CD4-positive, alpha-beta memory T cell (primary cell): ENCODE results near the gene PPP1R7. TPM values are rescaled to one million over a fixed set of nuclear protein-coding genes. Genes with fewer than 3 reads are reported as not detected.

Experiments
- CTCF ChIA-PET: fragments of 350-600 bp; sonication (Branson Sonifier 250); formaldehyde crosslinking; loops from one replicate; lab custom pipeline; 2021; ENCODE audit warnings: inconsistent platforms; ENCODE audit not compliant: partially characterized antibody; lab: Charles Lee
- POLR2A ChIA-PET: fragments of 350-600 bp; sonication (Branson Sonifier 250); formaldehyde crosslinking; loops from one replicate; lab custom pipeline; 2021; ENCODE audit not compliant: partially characterized antibody; lab: Charles Lee
- DNase-seq, 5 donors: peaks; one replicate each; pipeline versions ENCODE4 v3.0.0 to v3.0.0-alpha.2; 2020 to 2022; ENCODE audit warnings: mixed read lengths in 1 of 5
- H3K27ac ChIP-seq: one replicate; pipeline ENCODE4 v1.7.0; 2013; ENCODE audit warnings: low read depth, low read length
- H3K27me3 ChIP-seq: 2 replicates; pipeline ENCODE4 v1.7.0; 2013; ENCODE audit warnings: mild to moderate bottlenecking, low read length, moderate library complexity; ENCODE audit not compliant: insufficient read depth
- H3K36me3 ChIP-seq: 2 replicates; pipeline ENCODE4 v1.7.0; 2013; ENCODE audit warnings: mild to moderate bottlenecking, low read length, moderate library complexity; ENCODE audit not compliant: insufficient read depth
- H3K4me1 ChIP-seq: 2 replicates; pipeline ENCODE4 v1.7.0; 2013; ENCODE audit warnings: mild to moderate bottlenecking, low read length, moderate library complexity; ENCODE audit not compliant: insufficient read depth
- H3K4me3 ChIP-seq, 2 donors: one replicate each; pipeline ENCODE4 v1.7.0; 2013; ENCODE audit warnings: low read length in 2 of 2, mild to moderate bottlenecking in 1 of 2
- H3K9me3 ChIP-seq, 2 donors: one replicate each; pipeline ENCODE4 v1.7.0; 2013; ENCODE audit warnings: low read length in 2 of 2, control low read depth in 1 of 2; ENCODE audit not compliant: control insufficient read depth in 1 of 2
- H3K27ac Mint-ChIP-seq, 7 donors: one replicate each; pipeline ENCODE4 v1.8.0; 2020 to 2021; ENCODE audit warnings: mixed read lengths in 7 of 7, mild to moderate bottlenecking in 6 of 7, inconsistent platforms in 3 of 7, moderate library complexity in 3 of 7
- H3K27me3 Mint-ChIP-seq, 2 donors: one replicate each; pipeline ENCODE4 v1.8.0; 2020 to 2021; ENCODE audit warnings: mixed read lengths in 2 of 2
- H3K36me3 Mint-ChIP-seq, 2 donors: one replicate each; pipeline ENCODE4 v1.8.0; 2020 to 2021; ENCODE audit warnings: mixed read lengths in 2 of 2, inconsistent platforms in 1 of 2, mild to moderate bottlenecking in 1 of 2
- H3K4me1 Mint-ChIP-seq, 4 donors: one replicate each; pipeline ENCODE4 v1.8.0; 2020 to 2021; ENCODE audit warnings: mixed read lengths in 4 of 4, mild to moderate bottlenecking in 1 of 4
- H3K4me3 Mint-ChIP-seq, 8 donors: one replicate each; pipeline ENCODE4 v1.8.0; 2020 to 2021; ENCODE audit warnings: mixed read lengths in 8 of 8, mild to moderate bottlenecking in 7 of 8, moderate library complexity in 6 of 8, inconsistent platforms in 3 of 8
- H3K9me3 Mint-ChIP-seq, 8 donors: one replicate each; pipeline ENCODE4 v1.8.0; 2020 to 2021; ENCODE audit warnings: mixed read lengths in 8 of 8, mild to moderate bottlenecking in 5 of 8, inconsistent platforms in 3 of 8, moderate library complexity in 1 of 8
- intact Hi-C: fragments of 100-400 bp; cut with micrococcal nuclease; formaldehyde crosslinking; loops from one replicate; pipeline ENCODE4 v1.15.1; 2023
- polyA plus RNA-seq, 2 donors: library from polyadenylated mRNA; unstranded; fragments of 300-500 nt; fragmentation: Illumina TruSeq; gene quantifications; one replicate each; pipeline ENCODE4 v1.2.3, GENCODE V29; 2021
- total RNA-seq, 2 experiments: library from RNA; stranded (reverse); gene quantifications; one replicate each; pipeline ENCODE4 v1.2.3, GENCODE V29; 2021

PPP1R7 gene
- total and polyA plus RNA-seq, 4 experiments from 2014 or later: 61.3 to 119 (median 91.6) TPM

GRCh38 chr2:241118737-241119505 is 31.3 kb upstream of the PPP1R7 start:
- H3K4me1 ChIP-seq: peaks cover 5% of the 10 kb centered on the region
- H3K9me3 ChIP-seq: no peaks in the 10 kb centered on the region
- Mint-ChIP-seq H3K27ac (no peak overlapping the region), H3K9me3 (no peaks in the 10 kb centered on the region), H3K4me1 (peaks cover 4 to 20% (median 8%) of the 10 kb centered on the region in 4 donors), H3K27me3 (no peaks in the 10 kb centered on the region), H3K36me3 (peaks cover 44 to 61% of the 10 kb centered on the region in 2 donors), H3K4me3 (no peak overlapping the region)
- no peak for DNase-seq
- CTCF ChIA-PET: no interaction called here
- no peaks in the 10 kb centered on the region for H3K27me3 ChIP-seq
- intact Hi-C loops: no loop called here
- no peak overlapping the region for H3K27ac ChIP-seq
- H3K36me3 ChIP-seq: peaks cover 10% of the 10 kb centered on the region
- H3K4me3 ChIP-seq: no peak overlapping the region
- POLR2A ChIA-PET: no interaction called here

GRCh38 chr2:241120440-241120839 is 29.8 kb upstream of the PPP1R7 start:
- no peak overlapping the region for H3K4me3 ChIP-seq
- Mint-ChIP-seq H3K36me3 (peaks cover 36 to 50% of the 10 kb centered on the region in 2 donors), H3K4me3 (no peak overlapping the region), H3K9me3 (no peaks in the 10 kb centered on the region), H3K27ac (no peak overlapping the region), H3K27me3 (no peaks in the 10 kb centered on the region), H3K4me1 (peaks cover 6 to 21% (median 13%) of the 10 kb centered on the region in 4 donors)
- H3K27ac ChIP-seq: no peak overlapping the region
- H3K27me3 ChIP-seq: no peaks in the 10 kb centered on the region
- intact Hi-C loops: no loop called here
- POLR2A ChIA-PET: interaction anchor here (0.6 kb wide), 1 partner anchor 18 kb away, joined by 3 read pairs; no protein-coding TSS in a partner anchor
- peaks cover 14% of the 10 kb centered on the region for H3K4me1 ChIP-seq
- CTCF ChIA-PET: no interaction called here
- H3K9me3 ChIP-seq: no peaks in the 10 kb centered on the region
- peaks cover 13% of the 10 kb centered on the region for H3K36me3 ChIP-seq
- DNase-seq: no peak

- no peak overlapping the region for H3K4me3 ChIP-seq
- no peaks in the 10 kb centered on the region for H3K27me3 Mint-ChIP-seq
- no peaks in the 10 kb centered on the region for H3K9me3 ChIP-seq
- no peaks in the 10 kb centered on the region for H3K9me3 Mint-ChIP-seq
- peaks cover 19% of the 10 kb centered on the region for H3K4me1 ChIP-seq
- H3K4me1 Mint-ChIP-seq: peaks cover 6 to 22% (median 16%) of the 10 kb centered on the region in 4 donors
- CTCF ChIA-PET: interaction anchor here (1.3 kb wide), 1 partner anchor 28 kb away, joined by 6 read pairs; the partner anchor contains the start of gene PASK
- H3K36me3 Mint-ChIP-seq: peaks cover 34 to 50% of the 10 kb centered on the region in 2 donors
- POLR2A ChIA-PET: interaction anchor here (0.6 to 1.3 kb wide), 3 partner anchors 8 to 19 kb away, joined by 3 to 5 read pairs (median 5); partner anchors contain the start of gene MTERF4
- H3K4me3 Mint-ChIP-seq: no peak overlapping the region
- no peak overlapping the region for H3K27ac ChIP-seq
- peaks cover 13% of the 10 kb centered on the region for H3K36me3 ChIP-seq
- no peaks in the 10 kb centered on the region for H3K27me3 ChIP-seq
- no peak for DNase-seq
- intact Hi-C loops: no loop called here
- H3K27ac Mint-ChIP-seq: peak overlapping the region in 3 of 7 donors; percentile 2 to 85 (median 18)
Observed at GRCh38 chr2:241121008-241121407, 29.3 kb upstream of the PPP1R7 start.

GRCh38 chr2:241122376-241123002 is 27.8 kb upstream of the PPP1R7 start:
- peak overlapping the region in 4 of 7 donors; percentile 63 to 82 (median 81) for H3K27ac Mint-ChIP-seq
- H3K9me3 Mint-ChIP-seq: no peaks in the 10 kb centered on the region
- no peaks in the 10 kb centered on the region for H3K27me3 ChIP-seq
- intact Hi-C loops: no loop called here
- ChIA-PET CTCF (interaction anchor here (1.3 to 1.7 kb wide), 2 partner anchors 9 to 27 kb away, joined by 5 to 6 read pairs; partner anchors contain the start of gene PASK), POLR2A (interaction anchor here (0.6 to 1.3 kb wide), 2 partner anchors 14 to 20 kb away, joined by 3 to 5 read pairs; partner anchors contain the start of gene MTERF4)
- peaks cover 11 to 27% (median 23%) of the 10 kb centered on the region in 4 donors for H3K4me1 Mint-ChIP-seq
- peaks cover 8% of the 10 kb centered on the region for H3K36me3 ChIP-seq
- H3K27ac ChIP-seq: no peak overlapping the region
- peaks cover 34% of the 10 kb centered on the region for H3K4me1 ChIP-seq
- no peak for DNase-seq
- H3K27me3 Mint-ChIP-seq: no peaks in the 10 kb centered on the region
- H3K4me3 Mint-ChIP-seq: no peak overlapping the region
- no peak overlapping the region for H3K4me3 ChIP-seq
- H3K9me3 ChIP-seq: no peaks in the 10 kb centered on the region
- peaks cover 23 to 39% of the 10 kb centered on the region in 2 donors for H3K36me3 Mint-ChIP-seq

- Mint-ChIP-seq H3K27ac (peak overlapping the region; percentile 80 to 95 (median 89)), H3K27me3 (no peaks in the 10 kb centered on the region), H3K4me1 (peaks cover 21 to 42% (median 33%) of the 10 kb centered on the region in 4 donors), H3K4me3 (peak overlapping the region; percentile 43 to 81 (median 70)), H3K9me3 (no peaks in the 10 kb centered on the region), H3K36me3 (peaks cover 14 to 33% of the 10 kb centered on the region in 2 donors)
- DNase-seq: peak; percentile 52 to 74 (median 61)
- Histone ChIP-seq H3K36me3 (peaks cover 8% of the 10 kb centered on the region), H3K27me3 (no peaks in the 10 kb centered on the region), H3K4me3 (no peak overlapping the region), H3K27ac (peak overlapping the region; percentile 29), H3K9me3 (no peaks in the 10 kb centered on the region), H3K4me1 (peaks cover 47% of the 10 kb centered on the region)
- ChIA-PET POLR2A (interaction anchor here (0.7 to 7.4 kb wide), 13 partner anchors 8 to 45 kb away, joined by 3 to 72 read pairs (median 4); partner anchors contain the start of genes MTERF4, PASK and PPP1R7), CTCF (interaction anchor here (1.3 to 1.9 kb wide), 6 partner anchors 11 to 46 kb away, joined by 4 to 10 read pairs (median 8); partner anchors contain the start of genes PASK and PPP1R7)
- intact Hi-C loops: loop anchor here (2.0 kb wide), 1 partner anchor 13 kb away; no protein-coding TSS in a partner anchor
Observed at GRCh38 chr2:241123816-241124536, 26.3 kb upstream of the PPP1R7 start.

- ChIA-PET CTCF (no interaction called here), POLR2A (interaction anchor here (1.9 to 7.4 kb wide), 4 partner anchors 12 to 24 kb away, joined by 8 to 72 read pairs (median 38); partner anchors contain the start of genes MTERF4, PASK and PPP1R7)
- Mint-ChIP-seq H3K27ac (peak overlapping the region in 4 of 7 donors; percentile 27 to 85 (median 60)), H3K4me1 (peaks cover 21 to 52% (median 35%) of the 10 kb centered on the region in 4 donors), H3K27me3 (no peaks in the 10 kb centered on the region), H3K36me3 (peaks cover 9 to 32% of the 10 kb centered on the region in 2 donors), H3K9me3 (no peaks in the 10 kb centered on the region), H3K4me3 (peak overlapping the region in 6 of 8 donors; percentile 10 to 61 (median 40))
- H3K4me1 ChIP-seq: peaks cover 54% of the 10 kb centered on the region
- no peaks in the 10 kb centered on the region for H3K27me3 ChIP-seq
- DNase-seq: no peak
- H3K27ac ChIP-seq: no peak overlapping the region
- no peaks in the 10 kb centered on the region for H3K9me3 ChIP-seq
- intact Hi-C loops: loop anchor here (2.0 kb wide), 1 partner anchor 15 kb away; no protein-coding TSS in a partner anchor
- no peak overlapping the region for H3K4me3 ChIP-seq
- H3K36me3 ChIP-seq: peaks cover 8% of the 10 kb centered on the region
Observed at GRCh38 chr2:241125626-241126025, 24.6 kb upstream of the PPP1R7 start.
